Fibroblast of the aortic adventitia (primary cell): ENCODE results near the gene KRT39. TPM values are rescaled to one million over a fixed set of nuclear protein-coding genes. Genes with fewer than 3 reads are reported as not detected.
A peak's percentile ranks its signal among the peaks of the same experiment; 100 is the strongest.

Experiments used
- DNase-seq: peaks from one replicate; pipeline ENCODE4 v3.0.0-alpha.2; 2010; ENCODE audit warnings: low read depth
- H3K4me3 ChIP-seq: 2 replicates; pipeline ENCODE4 v1.5.1; 2011; ENCODE audit warnings: low read depth, mild to moderate bottlenecking, control low read depth, low read length, moderate library complexity
- total RNA-seq: library from RNA; depleted of rRNA; stranded (reverse); fragments of >200 nt; gene quantifications from 2 replicates; pipeline ENCODE4 v1.2.3, GENCODE V29; 2012; ENCODE audit warnings: low replicate concordance
- TF ChIP-seq, protein P1 (sequence below): IDR thresholded peaks from 2 replicates; pipeline ENCODE4 v1.5.1; 2011; ENCODE audit warnings: mild to moderate bottlenecking, low read length, control low read depth, inconsistent platforms; ENCODE audit not compliant: insufficient read depth

Gene KRT39
- total RNA-seq, 1 donor: not detected

DNA sequence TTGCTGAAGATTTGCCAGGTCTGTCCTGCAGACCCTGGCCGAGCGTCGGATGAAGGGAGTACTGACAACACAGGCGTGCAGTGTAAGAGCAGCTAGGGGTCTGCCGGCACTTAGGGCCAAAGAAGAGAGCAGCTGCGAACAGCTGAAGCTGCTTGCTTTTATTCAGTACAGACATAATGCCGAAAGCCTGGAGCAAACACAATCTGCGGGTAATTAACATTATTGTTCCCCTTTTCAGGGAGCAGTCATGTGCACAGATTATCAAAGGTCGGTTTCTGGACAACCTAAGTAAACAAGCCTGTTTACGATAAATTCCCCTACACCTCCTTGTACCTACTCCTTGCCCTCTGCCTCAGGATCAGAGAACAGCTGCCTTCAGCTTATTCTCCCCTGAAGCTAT lies 17.3 kb downstream of the KRT39 start:
- no peak for DNase-seq
- H3K4me3 ChIP-seq: no peak overlapping the region
- TF ChIP-seq, protein P1, sequence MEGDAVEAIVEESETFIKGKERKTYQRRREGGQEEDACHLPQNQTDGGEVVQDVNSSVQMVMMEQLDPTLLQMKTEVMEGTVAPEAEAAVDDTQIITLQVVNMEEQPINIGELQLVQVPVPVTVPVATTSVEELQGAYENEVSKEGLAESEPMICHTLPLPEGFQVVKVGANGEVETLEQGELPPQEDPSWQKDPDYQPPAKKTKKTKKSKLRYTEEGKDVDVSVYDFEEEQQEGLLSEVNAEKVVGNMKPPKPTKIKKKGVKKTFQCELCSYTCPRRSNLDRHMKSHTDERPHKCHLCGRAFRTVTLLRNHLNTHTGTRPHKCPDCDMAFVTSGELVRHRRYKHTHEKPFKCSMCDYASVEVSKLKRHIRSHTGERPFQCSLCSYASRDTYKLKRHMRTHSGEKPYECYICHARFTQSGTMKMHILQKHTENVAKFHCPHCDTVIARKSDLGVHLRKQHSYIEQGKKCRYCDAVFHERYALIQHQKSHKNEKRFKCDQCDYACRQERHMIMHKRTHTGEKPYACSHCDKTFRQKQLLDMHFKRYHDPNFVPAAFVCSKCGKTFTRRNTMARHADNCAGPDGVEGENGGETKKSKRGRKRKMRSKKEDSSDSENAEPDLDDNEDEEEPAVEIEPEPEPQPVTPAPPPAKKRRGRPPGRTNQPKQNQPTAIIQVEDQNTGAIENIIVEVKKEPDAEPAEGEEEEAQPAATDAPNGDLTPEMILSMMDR: no peak

DNA sequence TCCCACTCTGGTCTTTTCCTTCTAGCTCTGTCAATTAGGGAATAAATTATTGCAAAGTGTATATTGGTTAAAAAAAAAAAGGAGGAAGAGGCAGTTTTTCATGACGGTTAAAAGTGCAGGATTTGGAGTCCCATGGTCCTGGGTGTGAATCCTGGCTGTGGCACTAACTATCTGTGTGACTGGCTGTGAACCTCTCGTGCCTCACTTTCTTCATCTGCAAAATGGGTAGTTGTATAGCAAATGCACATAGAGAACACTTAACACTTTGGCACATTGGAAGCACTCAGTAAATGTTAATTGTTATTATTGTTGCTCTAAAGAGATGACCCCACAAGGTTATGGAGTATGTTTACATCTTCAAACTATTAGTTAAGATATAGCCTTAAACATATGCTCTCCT lies 18.8 kb downstream of the KRT39 start:
- TF ChIP-seq, protein P1: no peak
- no peak overlapping the region for H3K4me3 ChIP-seq
- DNase-seq: no peak

DNA sequence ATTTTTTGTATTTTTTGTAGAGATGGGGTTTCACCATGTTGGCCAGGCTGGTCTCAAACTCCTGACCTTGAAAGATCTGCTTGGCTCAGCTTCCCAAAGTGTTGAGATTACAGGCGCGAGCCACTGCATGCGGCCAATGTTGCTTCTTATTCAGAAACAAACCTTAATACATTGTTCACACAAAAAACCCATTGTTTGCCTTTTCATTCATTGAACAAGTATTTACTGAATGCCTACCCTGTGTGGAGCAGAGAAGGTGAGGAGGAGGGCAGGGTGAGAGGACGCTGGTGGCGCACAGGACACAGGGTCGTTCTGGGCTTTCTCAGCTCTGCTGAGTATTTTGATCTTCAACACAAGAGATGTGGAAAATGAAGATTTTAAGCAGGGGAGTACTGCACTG lies 21.3 kb downstream of the KRT39 start:
- no peak for DNase-seq
- H3K4me3 ChIP-seq: no peak overlapping the region
- TF ChIP-seq, protein P1: no peak

DNA sequence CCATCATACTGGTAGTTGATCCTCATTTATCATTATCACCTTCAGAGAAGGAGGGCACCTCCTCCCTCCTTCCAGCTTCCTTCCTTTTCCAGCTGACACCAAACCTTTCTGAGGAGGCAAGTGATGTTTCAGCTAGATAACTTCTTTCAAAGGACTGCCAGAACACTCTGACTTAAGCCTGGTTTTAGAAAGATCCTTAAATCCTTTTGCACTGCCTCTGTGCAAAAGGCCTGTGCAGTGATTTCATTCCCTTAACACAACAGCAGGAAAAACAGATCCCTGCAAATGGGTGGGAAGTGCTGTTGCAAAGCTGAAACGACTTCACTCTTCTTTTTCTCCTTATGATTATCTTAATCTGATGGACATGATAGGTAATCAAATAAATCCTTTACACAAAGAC lies 22.2 kb downstream of the KRT39 start:
- DNase-seq: no peak
- no peak overlapping the region for H3K4me3 ChIP-seq
- TF ChIP-seq, protein P1: no peak

DNA sequence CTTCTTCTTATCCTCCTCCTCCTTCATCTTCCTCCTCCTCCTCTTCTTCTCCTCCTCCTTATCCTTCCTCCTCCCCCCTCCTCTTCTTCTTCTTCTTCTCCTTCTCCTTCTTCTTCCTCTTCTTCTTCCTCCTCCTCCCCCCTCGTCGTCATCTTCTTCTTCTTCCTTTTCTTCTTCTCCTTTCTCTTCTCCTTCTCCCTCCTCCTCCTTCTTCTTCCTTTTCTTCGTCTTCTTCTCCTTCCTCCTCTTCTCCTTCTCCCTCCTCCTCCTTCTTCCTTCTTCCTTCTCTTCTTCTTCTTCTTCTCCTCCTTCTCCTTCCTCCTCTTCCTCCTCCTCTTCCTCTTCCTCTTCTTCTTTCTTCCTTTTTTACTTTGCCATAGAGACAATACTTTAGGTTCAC lies 24.2 kb downstream of the KRT39 start:
- TF ChIP-seq, protein P1: no peak
- DNase-seq: no peak
- no peak overlapping the region for H3K4me3 ChIP-seq

DNA sequence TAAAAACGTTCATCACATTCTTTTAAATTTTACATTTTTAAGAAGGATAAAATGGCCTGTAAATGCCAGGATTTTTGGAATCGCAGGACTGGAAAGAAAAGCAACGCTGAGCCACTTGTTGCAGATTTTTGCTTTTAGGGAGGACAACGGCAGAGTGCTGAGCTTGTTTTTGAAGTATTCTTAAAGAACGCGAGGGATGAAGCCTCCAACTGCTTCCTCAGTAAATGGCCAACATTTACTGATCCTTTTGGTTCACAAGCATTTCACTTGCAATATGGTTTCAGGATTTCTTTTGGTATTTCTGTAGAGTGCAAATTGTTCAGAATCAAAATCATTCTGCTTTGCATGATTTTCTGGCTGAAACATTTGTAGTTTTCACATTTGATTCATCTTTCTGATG lies 26.5 kb downstream of the KRT39 start:
- TF ChIP-seq, protein P1: no peak
- DNase-seq: no peak
- no peak overlapping the region for H3K4me3 ChIP-seq

DNA sequence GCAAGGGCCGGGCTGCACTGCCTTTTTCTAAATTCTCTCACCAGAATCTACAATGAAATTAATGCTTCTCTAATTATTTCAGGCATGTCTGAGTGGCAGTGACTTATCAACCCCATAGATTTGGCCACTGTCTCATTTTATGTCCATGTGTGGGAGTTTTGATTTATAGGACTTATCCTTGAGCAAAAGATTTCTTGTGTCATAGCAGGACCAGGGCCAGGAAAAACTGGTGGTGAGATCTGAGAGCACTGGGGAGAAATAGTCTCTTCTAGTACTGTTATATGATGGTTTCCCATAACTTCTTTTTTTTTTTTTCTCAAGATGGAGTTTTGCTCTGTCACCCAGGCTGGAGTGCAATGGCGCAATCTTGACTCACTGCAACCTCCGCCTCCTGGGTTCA lies 27.8 kb downstream of the KRT39 start:
- peak; percentile 52 for DNase-seq
- TF ChIP-seq, protein P1: no peak

More for the DNA sequence above, 27.8 kb downstream of the KRT39 start:
- no peak overlapping the region for H3K4me3 ChIP-seq
